SW480 (cell line): ENCODE measurements around the gene ARSI.

Experiments
- DNase-seq: peaks from one replicate; pipeline ENCODE4 v3.0.0-alpha.2; 2016; ENCODE audit warnings: low spot score

Gene ARSI

DNA sequence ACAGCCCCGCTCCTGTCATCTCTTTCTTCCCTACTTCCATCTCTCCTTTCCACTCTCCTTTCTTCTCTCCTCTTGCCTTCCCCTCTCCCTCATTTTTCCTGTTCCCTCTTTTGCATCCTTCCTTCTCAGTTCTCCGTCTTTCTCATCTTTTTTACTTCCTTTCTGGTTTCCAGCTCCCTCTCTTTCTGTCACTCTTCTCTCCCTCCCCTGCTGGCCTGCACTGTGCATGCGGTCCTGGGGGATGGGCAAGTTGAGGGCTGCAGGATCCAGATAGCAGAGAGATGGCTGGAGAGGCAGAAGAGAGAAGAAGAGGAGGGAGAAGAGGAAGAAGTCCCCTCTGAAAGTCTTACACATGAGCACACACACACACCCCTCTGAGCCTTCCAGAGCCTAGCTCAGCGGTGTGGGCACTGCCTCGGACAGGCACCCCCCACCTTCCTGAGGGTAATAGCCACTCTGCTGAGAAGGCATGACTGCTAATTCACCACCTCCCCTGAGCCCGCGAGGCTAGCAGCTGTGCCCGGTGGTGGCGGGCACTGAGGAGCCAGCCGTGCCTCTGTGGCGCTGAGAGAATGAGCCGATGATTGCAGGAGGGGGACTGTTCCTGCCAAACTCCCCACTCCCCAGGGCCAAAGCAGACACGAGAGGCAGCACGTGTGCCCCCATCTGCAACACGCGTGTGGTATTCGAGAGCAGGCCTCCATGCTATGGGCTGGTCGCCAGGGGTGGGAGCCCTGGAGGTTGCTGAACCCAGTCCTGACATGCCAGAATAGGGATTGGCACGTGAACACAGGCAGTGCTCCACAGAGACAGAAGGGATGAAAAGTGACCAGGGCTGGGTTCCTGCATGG lies 9.4 kb downstream of the ARSI start:
- no peak for DNase-seq

DNA sequence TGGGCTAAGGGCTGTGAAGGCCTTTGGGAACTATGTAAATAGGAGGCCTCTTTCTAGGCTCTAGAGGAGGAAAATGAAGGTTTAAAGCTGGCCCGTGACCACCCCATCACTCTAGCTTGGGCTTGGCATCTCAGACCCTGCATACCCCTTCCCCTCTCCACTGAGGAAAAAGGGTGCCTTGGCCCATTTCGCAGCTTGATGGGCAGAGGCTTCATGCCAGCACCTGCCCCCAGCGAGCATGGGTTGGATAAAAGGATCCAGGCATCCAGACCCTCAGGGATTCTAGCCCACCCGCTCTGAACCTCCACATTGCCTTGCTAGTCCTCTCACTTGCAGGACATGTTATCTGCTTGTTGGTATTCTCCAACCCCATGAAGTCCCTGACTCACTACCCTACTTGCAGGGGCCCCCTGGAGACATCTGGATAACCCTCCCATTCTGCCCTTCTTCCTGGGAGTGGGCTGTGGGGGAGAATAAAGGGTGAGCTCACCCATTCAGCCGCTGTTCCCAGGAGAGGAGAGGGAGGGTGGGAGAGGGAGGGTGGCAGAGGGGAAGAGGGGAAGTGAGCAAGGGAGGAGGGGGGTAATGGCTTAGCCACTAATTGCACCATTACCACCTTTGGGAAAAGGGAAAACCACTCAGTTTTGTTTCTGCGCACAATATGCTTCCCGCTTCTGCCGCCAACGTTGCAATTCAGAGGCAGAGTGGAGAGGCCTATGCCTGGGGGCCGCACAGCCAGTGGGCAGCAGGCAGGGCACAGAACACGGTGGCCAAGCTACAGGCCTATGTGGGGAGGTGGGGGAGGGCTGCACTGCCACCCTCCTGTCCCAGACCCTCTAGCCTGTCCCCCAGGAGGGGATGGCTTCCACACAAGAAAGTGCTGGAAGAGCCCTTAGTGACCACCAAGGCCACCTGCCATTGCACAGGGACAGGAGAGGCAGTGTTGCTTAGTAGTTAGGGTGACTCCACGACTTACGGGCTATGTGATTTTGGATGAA lies 11.0 kb downstream of the ARSI start:
- no peak for DNase-seq

DNA sequence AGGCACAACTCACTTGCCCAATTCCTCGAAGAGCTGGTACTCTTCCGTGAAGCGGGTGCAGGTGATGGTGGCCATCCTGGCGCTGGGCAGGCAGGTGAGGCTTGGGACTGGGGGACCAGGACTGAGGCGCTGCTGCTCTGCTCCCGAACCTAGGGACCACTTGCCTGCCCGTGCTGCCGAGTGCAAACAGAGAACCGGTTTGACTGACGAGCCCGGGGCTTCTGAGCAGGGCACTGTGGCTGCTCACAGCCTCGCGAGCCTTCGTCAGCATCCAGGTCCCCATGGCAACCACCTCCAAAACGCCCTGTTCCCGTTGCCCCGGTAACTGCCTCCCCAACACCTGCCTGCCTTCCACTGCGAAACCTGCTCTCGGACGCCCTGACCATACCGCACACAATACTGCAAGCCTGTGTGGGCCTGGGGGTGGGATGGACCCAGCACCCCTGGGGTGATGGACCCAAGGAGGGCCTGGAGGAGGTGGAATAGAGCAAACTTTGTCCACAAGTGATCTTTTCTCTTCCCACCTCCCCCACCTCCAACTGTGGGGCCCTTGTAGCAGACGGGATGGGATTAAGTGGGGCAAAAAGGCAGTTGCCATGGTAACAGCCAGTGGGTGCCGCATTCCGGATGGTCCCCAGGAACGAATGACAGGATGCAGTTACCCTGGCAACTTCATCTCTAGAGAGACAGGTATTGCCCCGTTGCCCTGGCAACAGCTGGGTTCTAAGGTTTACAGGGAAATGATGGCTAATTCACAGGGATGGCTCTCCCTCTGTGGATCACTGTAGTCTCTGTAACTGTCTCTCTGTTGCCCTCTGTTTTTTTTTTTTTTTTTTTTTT lies 12.9 kb downstream of the ARSI start, which contains the start of gene CAMK2A:
Gene CAMK2A (minus strand): TSS at position 223 of the 840 bp plus-strand sequence. CDS start 148 bp downstream, at position 75.
- no peak for DNase-seq

DNA sequence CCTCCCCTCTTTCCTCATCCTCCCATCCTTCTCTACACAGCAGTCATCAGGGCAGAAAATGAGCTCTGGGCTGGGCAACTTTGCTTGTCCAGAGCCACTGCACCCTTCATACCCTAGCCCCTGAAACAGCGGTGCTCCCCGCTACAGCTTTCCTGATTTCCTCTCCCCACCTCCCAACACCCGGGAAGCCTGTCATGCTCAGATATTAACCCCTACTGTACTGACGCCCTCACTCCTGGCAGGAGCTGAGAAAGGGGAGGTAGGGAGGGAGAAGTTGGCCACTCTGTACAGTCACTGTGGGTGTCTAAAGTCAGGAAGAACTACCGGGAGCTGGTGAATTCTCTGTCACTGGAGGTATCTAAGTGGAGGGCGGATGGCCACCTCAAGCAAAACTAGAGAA lies 13.9 kb downstream of the ARSI start:
- no peak for DNase-seq

DNA sequence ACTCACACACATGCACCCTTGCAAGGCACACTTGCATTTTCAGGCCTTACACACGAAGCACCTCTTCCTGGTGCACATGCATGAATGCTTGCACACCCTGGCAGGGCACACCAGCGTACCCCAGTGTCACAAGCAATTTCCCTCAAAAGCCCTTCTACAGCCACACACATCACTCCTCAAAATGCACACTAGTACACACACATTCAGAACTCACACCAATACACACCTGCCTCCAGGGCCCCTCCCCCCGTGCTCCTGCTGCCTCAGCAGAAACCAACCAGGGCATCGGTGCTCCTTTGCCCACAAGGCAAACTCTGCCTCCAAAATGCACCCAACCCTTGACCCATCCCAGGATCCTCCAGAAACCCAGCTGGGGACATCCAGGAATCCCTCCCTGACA lies 14.3 kb downstream of the ARSI start:
- DNase-seq = no peak

DNA sequence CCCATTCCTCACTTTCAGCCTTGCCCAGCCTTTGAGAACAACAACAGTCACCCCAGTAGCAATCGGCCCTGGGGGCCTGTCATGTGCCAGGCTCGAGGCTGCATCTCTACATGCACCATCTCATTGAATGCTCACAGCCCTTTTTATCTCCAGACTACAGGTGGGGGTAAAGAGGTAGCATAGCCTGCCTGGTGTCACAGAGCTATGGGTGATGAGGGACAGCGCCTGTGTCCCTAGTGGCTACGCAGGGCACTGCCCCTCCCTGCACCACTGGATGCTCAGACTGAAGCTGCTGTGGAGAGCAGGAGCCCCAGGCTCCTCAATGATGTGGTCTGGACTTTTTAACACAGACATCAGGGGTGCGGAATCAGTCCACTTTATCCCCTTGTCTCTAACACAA lies 15.9 kb downstream of the ARSI start:
- peak; percentile 72 for DNase-seq

DNA sequence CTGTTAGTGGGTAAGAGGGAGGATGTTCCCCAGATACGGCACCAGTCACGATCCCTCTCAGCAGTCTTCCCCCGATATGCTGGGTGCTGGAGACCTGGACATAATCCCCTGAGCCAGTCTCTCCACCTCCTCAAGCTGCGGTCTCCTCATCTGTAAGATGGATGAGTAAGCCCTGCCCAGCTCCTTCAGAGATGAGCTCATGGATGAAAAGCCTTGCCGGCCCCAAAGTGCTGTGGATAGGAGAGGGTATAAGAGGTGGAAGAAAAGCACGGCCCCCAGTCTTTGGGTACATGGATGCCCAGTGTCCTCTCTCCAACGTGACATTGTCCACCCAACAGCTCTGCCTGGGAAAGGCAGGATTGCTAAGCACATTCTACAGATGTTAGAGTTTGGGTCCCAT lies 17.6 kb downstream of the ARSI start:
- no peak for DNase-seq

DNA sequence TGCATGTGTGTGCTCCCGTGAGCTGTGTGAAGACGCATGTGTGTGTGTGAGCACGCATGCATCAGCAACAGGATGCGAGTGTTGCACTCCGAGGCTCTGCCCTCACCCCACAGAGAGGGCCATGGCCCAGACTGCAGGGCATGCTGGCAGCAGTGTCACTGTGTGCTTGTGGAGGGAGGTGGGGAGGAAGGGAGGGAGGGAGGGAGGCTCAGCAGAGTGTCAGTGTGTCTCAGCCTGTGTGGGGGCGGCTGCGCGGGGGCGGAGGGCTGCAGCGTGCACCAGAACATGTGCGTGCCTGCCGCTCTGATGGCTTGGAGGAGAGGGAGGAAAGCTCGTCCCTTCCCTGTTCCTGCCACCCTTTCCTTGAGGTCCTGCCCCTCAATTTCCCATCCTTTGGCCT lies 18.4 kb downstream of the ARSI start:
- DNase-seq = no peak

DNA sequence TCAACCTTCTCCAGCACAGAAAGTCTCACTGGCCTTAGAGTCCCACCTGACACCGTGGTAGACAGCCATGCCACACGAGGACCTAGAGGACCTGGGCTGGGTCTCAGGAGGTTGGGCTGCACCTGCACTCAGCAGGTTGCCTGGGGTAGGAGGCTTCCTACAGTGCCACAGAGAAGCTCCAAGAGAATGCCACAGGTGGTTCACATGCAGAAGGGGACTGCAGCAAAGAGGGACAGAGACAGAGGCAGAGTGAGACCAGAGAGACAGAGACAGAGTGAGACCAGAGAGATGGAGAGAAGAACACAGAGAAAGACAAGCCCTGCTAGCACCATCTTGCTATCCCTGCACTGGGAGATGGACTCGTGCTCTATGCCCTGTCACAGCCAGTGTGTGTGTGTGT lies 18.8 kb downstream of the ARSI start:
- DNase-seq = no peak

DNA sequence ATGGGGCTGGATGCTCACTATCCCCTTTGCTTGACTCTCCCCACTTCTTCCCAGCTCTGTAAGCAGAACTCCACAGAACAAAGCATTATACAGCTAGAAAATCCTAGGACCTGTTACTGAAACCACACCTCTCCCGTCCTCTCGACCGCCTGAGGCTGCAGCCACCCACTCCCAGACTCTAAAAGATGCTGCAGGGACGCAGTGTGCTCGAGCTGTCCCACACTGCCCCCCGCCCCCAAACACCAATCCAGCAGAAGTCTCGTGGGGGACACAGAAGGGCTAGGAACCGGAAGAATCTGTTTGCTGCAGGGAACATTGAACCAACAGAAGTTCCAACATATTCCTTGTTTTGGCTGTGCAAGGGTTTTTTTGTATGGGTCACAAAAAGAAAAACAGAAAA lies 20.7 kb downstream of the ARSI start:
- no peak for DNase-seq

DNA sequence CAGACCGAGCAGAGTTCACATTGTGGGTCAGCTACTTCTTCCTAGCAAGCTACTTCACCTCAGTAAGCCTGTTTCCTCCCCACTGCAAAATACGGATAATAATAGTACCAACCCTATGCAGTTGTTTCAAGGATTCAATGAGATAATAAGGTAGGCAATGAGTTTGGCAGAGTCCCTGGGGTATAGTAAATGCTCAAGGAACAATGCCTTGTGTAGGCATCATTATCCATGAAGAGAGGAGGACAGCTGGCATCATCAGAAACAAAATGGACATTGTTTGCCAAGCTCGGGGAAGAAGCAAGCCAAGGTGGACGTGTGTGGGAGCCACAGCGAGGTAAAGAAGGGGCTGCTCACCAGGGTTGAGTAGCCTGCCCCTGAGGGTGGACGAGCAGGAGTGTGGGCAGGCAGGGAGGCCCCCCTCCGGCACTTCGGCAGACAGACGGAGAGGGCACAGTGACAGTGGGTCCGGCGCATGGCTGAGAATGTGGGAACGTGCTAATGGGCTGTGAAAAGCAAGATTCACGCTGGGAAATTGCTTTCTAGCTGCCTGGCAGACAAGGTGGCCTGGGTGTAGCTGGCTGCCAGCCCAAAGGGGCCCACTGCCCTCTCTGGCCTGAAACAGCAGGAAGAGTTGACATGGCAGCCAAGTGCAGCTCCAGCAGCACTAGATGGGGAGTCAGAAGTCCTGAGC lies 23.2 kb downstream of the ARSI start:
- no peak for DNase-seq

DNA sequence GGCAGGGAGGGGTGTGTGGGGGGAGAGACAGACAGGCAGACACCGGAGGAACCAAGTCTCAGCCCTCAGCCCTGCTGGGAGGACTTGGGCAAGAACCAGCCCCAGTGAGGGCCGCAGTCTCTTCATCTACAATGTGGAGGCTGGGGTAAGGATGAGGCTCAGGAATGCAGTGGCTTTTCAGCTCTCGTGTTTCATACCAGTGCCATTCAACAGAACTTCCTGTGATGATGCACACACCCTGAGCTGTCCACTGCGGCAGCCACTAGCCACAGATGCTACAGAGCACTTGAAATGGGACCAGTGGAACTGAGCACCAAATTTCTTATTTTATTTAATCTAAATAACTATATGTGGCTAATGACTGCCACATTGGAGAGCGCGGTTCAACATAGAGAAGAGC lies 23.8 kb downstream of the ARSI start:
- peak; percentile 52 for DNase-seq

DNA sequence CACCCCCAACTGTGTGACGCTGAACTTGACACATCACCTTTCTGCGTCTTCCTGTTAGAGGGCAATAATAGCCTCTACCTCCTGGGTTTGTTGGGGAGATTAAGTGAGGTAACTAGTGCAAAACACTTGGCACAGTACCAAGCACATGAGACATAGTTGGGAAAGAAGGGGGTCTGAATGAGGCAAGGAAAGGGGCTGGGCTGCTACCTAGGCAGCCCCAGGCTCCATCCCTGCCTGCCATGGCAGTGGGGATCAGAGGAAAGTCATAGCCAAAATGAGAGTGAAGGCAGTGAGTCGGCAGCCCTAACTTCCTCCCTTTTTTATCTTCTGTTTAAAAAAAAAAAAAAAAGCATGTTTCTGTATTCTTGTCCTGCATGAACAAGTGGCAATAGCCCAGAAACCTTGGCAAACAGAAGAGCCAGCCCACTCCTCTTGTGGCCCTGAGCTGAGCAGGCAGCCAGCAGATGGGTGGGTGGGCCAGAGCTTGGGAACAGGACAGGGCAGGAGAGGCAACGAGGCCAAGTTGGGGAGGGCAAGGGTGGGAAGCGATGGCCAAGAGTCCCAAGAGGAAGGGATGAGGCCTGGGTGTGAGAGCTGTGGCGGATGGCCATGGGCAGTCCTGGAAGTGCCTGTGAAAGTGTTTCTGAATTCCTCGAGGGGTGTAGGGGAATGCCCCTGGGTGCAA lies 24.5 kb downstream of the ARSI start:
- no peak for DNase-seq

DNA sequence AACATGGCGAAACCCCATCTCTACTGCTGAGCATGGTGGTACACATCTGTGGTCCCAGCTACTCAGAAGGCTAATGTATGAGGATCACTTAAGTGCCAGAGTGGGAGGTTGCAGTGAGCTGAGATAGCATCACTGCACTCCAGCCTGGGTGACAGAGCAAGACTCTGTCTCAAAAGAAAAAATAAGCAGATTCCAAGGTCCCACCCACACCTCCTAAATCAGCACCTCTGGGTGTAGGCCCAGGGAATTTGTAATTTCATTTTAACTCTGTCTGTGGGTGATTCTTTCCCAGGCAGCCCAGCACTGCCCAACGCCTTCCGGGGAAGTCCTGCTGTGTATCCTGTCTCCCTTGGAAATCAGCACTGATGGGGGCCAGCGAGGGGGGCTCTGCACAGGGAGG lies 25.7 kb downstream of the ARSI start:
- no peak for DNase-seq

DNA sequence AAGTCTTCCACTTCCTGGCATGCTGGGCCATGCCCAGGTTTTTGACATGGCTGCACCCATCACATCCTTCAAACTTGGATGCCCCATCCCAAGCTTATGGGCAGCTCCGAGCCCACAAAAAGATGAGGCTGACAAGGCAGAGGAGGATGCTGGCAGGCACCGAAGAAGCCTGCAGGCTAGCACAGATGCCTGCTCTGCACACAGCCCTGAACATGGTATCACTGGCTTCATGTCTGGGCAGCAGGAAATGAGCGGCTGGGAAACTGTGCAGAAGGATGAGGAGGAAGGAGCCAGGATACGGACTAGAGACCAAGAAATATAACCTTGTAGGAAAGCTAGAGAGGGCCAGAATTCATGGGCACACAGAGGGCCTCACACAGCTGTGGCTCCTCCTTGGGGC lies 27.9 kb downstream of the ARSI start:
- no peak for DNase-seq

DNA sequence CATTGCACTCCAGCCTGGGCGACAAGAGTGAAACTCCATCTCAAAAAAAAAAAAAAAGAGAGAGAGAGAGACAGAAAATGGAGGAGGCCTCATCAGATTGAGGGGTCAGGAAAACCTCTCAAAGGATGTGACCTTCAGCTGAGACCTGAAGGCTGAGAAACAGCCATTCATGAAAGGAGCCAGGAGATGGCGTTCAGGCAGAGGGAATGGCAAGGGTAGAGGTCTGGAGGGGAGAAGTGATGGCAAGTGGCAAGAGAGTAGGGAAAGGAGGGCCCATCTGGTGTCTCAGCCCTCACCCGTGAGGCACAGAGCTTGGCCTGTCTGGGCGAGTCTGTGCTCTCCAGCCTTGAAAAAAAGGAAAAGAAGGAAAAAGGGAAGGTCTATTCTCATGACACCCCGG lies 30.2 kb downstream of the ARSI start:
- peak; percentile 59 for DNase-seq

DNA sequence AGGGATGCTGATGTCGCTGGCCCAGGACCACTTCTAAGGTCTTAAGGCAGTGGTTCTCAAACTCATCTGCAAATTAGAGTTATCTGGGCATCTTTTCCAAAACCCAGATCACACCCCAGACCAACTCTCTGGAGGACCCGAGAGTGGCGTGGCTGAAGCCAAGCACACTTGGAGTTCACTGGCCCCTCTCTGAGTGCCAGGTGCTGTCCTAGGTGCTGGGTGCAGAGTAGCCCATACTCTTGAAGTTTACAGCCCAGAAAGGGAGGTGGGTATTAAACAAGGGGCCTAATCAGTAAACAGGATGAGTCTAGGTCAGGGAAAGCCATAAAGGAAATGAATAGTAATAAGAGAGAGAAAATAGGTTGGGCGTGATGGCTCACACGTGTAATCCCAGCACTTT lies 30.8 kb downstream of the ARSI start:
- DNase-seq = no peak

DNA sequence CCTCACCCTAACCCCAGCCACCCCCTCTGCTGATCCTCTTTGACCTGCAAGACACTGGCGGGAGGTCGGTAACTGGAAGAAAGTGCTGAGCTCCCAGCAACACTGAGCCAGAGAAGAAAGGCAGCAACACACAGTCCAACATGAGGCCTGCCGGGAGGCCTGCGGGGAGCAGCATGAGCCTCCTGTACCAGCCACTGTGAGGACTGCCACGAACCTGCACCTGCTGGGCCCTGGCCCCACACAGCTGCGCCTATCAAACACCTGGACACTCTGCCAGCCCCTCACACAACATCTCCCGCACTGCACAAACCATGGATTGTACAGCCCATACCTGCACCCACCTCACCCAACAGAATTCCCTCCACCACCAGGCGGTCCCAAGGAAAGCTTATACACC lies 31.4 kb downstream of the ARSI start:
- DNase-seq = no peak

DNA sequence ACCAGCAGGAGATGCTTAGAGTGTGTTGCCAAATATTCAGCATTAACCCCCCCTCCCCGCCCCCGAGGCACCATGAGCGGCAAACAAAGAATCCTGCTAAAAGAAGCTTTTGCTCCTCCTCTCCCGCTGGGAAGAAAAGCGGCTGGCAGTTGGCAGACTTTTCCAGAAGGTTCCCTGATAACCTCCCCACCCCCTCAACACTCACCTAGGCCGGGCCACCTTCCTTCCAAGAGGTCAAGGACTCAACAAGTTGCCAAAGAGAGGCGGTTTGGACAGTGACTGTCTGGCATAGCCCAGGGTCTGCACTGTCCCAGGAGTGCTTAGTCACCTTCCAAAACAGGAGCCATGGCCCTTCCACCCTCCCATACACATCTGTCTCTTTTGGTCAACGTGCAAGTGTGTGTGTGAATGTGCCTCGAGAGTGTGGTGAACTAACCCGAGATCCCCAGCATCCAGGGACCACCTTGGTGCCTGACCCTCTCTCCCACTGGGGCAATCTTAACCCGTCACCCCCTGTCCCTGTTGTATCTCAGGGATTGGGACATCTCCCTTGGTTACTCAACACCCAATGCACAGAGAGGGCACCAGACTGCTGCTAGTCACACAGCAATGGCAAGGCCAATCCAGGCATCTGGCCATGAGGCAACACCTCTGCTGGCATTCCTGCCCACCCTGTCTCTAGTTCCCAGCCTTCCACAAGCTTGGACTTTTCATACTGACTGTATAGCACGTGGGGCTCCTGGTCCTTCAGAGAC lies 32.0 kb downstream of the ARSI start:
- DNase-seq = no peak

DNA sequence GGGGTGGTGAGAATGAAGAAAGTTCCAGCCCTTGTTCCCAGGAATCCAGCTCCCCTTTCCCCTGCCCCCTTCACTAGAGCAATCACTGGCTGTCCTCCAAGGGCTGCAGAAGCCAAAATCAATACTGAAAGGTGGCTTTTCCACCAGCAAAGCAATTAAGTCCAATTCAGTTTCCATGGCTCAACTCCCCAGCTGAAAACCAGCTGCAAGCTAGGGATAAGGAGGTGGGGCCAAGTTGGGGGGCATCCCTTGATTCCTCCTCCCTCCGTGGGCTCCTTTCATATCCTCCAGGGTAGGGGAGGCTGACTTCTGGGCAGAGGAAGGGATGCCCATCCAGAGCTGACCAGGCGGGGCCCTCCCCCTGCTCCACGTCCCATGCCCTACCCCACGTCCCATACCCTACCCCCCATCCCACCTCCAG lies 35.8 kb downstream of the ARSI start:
- no peak for DNase-seq
